HG02759 (cell line): Measurements from ENCODE around the gene GRIN3B.
"Not testable (repeated sequence)": the region's sequence is repeated elsewhere in the genome, so short reads cannot be mapped to it uniquely, and the experiment has no call there.

Experiments
- ATAC-seq: cut with Tn5 transposase; IDR thresholded peaks from one replicate; pipeline ENCODE4 v1.9.1; 2021; ENCODE audit warnings: mild to moderate bottlenecking, moderate library complexity; ENCODE audit not compliant: unreplicated experiment

The GRIN3B gene

GRCh38 chr19:1018393-1018792 lies 18.2 kb downstream of the GRIN3B start:
- ATAC-seq = no peak

GRCh38 chr19:1018932-1019615 lies 18.9 kb downstream of the GRIN3B start:
- ATAC-seq = no peak

- no peak for ATAC-seq
These were observed 19.4 kb downstream of the GRIN3B start for GRCh38 chr19:1019616-1019961.

GRCh38 chr19:1019980-1020867 lies 20.0 kb downstream of the GRIN3B start:
- ATAC-seq = no peak

- peak; percentile 86 for ATAC-seq
These were observed 20.7 kb downstream of the GRIN3B start, which contains the start of gene TMEM259 for GRCh38 chr19:1020868-1021425. TMEM259 (minus strand) TSS chr19:1021123; CDS start chr19:1020996, 127 bp downstream.

GRCh38 chr19:1023883-1024188 lies 23.6 kb downstream of the GRIN3B start:
- ATAC-seq = not testable (repeated sequence)

- not testable (repeated sequence) for ATAC-seq
These were observed 24.9 kb downstream of the GRIN3B start for GRCh38 chr19:1025080-1025479.

GRCh38 chr19:1025960-1026782 lies 26.0 kb downstream of the GRIN3B start, which contains the start of gene CNN2:
CNN2 (plus strand) TSS chr19:1026608; CDS start chr19:1026662, 54 bp downstream.
- ATAC-seq = peak; percentile 66

- ATAC-seq = peak; percentile 25
These were observed 26.8 kb downstream of the GRIN3B start for GRCh38 chr19:1026783-1027649.

GRCh38 chr19:1027650-1028061 lies 27.4 kb downstream of the GRIN3B start:
- no peak for ATAC-seq

GRCh38 chr19:1028062-1028926 lies 28.1 kb downstream of the GRIN3B start:
- ATAC-seq = no peak

GRCh38 chr19:1032264-1032867 lies 32.1 kb downstream of the GRIN3B start:
- no peak for ATAC-seq

- ATAC-seq = no peak
These were observed 35.9 kb downstream of the GRIN3B start for GRCh38 chr19:1035998-1036621.

GRCh38 chr19:1037621-1038064 lies 37.4 kb downstream of the GRIN3B start:
- ATAC-seq = peak; percentile 2

- ATAC-seq = no peak
These were observed 38.9 kb downstream of the GRIN3B start for GRCh38 chr19:1038978-1039645.

- ATAC-seq = peak; percentile 81
These were observed 39.6 kb downstream of the GRIN3B start, which contains the start of gene ABCA7 for GRCh38 chr19:1039646-1040475. ABCA7 (plus strand) TSS chr19:1040107; CDS start chr19:1041362, 1,255 bp downstream.
